ENCODE measurements around the gene MYBBP1A.

Gene MYBBP1A

DNA sequence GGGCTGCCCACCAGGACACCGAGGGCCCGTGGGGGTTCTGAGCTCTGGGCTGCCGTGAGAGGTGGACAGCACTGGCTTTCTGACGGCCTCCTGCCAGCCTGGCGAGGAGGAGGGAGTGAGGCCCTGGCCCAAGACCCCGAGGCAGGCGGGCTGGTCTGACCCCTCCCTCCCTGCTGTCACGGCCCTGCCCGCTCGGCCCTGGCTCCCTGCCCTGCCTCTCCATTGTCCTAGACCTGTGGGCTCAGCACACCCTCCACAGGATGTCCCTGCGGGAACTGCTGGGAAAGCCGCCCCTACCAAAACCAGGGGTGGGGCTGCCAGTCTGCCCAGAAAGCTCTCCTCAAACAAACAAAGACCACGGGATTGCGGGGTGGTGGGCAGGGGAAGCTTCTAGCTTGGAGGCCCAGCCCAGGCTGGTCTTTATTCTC, 35.8 kb downstream of the MYBBP1A start:
- no peaks in the 10 kb centered on the region for H3K4me1 Mint-ChIP-seq
- H3K9me3 Mint-ChIP-seq, result no peaks in the 10 kb centered on the region
- peaks cover 1% of the 10 kb centered on the region for H3K36me3 Mint-ChIP-seq (ENCODE audit: insufficient read depth)
- ATAC-seq (replicated peaks; ENCODE audit: extremely low read depth, poor library complexity, severe bottlenecking) (no peak), DNase-seq (ENCODE audit: low spot score in 2 of 2) (no peak)
- no peaks in the 10 kb centered on the region for H3K27me3 Mint-ChIP-seq
- no peak overlapping the region for H3K4me3 Mint-ChIP-seq
- no peak overlapping the region for H3K27ac Mint-ChIP-seq (ENCODE audit: low read depth)

DNA sequence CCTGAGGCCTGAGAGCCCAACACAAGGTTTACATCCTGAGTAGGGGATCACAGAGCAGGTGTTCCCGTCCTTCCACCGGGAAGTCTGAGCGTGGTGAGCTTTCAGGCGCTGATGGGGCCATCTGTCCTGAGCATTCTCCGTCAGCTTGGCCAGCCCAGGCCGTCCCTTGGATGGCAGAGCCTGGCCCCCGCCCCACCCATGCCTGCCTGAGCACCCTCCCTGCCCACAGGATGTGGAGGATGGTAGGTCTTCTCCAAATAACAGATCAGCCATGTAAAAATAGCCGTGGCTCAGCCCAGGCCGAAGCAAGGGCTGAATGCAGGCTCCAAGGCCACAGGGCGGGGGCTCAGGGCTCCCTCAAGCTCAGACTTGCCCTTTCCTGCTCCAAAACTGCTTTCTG, 36.3 kb downstream of the MYBBP1A start:
- Mint-ChIP-seq H3K36me3 (ENCODE audit: insufficient read depth) (peaks cover 1% of the 10 kb centered on the region), H3K4me3 (no peak overlapping the region), H3K27me3 (no peaks in the 10 kb centered on the region), H3K4me1 (no peaks in the 10 kb centered on the region), H3K27ac (ENCODE audit: low read depth) (no peak overlapping the region), H3K9me3 (no peaks in the 10 kb centered on the region)
- ATAC-seq (replicated peaks; ENCODE audit: extremely low read depth, poor library complexity, severe bottlenecking) (no peak), DNase-seq (ENCODE audit: low spot score in 2 of 2) (no peak)

DNA sequence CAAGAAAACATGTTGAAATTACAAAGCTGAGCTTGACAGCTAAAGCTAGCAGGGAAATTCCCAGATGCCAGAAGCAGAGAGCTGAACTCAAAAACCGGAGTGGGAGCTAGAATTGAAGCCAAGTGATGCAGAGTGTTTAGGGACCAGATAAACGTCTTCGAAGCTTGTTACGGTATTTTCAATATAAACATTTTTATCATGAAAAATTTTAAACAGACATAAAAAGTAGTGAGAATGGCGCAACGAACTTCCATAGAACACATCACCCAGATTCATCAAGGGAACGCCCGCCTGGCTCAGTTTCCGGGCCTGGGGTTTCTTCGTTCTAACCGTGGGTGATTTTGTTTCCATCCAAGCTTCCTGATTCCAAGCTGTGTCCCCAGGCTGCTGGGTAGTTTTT, 38.4 kb downstream of the MYBBP1A start:
- Mint-ChIP-seq H3K27ac (ENCODE audit: low read depth) (no peak overlapping the region), H3K27me3 (no peaks in the 10 kb centered on the region), H3K4me1 (no peaks in the 10 kb centered on the region), H3K9me3 (no peaks in the 10 kb centered on the region), H3K36me3 (ENCODE audit: insufficient read depth) (peaks cover 1% of the 10 kb centered on the region), H3K4me3 (no peak overlapping the region)
- DNase-seq (ENCODE audit: low spot score in 2 of 2) (no peak), ATAC-seq (replicated peaks; ENCODE audit: extremely low read depth, poor library complexity, severe bottlenecking) (no peak)

DNA sequence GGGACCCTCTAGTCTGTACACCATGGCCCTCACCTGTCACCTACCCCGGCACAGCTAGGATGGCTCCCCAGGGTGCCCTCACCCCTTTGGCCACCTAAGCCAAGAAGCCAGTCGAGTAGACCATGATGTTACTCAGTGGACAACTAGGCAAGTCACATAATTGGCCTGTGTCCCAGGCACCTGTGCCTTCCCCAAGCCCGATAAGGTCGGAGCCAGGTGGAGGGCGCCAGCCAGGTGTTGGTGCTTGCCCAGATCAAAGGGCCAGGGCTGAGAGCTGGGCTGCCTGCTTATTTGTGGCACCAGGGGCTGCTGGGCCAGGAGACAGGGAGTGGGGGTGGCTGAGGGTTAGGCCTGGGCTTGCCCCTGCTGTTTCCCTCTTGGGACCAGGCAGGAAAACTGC, 39.7 kb downstream of the MYBBP1A start:
- Mint-ChIP-seq H3K4me1 (no peaks in the 10 kb centered on the region), H3K9me3 (no peaks in the 10 kb centered on the region), H3K27me3 (no peaks in the 10 kb centered on the region), H3K27ac (ENCODE audit: low read depth) (no peak overlapping the region), H3K4me3 (no peak overlapping the region), H3K36me3 (ENCODE audit: insufficient read depth) (peaks cover 1% of the 10 kb centered on the region)
- DNase-seq (ENCODE audit: low spot score in 2 of 2) (no peak), ATAC-seq (replicated peaks; ENCODE audit: extremely low read depth, poor library complexity, severe bottlenecking) (no peak)

DNA sequence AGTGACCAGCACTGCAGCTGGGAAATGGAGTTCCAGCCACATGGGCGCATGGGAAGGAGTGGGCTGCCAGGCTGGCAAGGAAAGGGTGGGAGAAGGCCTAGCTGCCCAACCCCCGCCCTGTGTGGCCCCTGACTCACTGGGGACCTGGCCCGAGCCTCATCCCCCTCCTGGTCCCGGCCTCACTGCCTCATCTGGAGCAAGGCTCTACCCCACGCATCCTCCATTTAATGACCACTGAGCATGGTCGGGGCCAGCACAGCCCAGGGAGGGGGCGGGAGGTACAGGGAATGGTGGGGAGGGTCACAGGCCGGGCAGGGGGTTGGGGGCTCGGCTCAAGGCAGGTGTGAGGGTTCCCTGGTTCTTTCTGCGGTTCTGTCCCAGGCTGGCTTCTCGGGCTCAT, 40.4 kb downstream of the MYBBP1A start:
- H3K4me1 Mint-ChIP-seq, result peaks cover 2% of the 10 kb centered on the region
- ATAC-seq (replicated peaks; ENCODE audit: extremely low read depth, poor library complexity, severe bottlenecking) (no peak), DNase-seq (ENCODE audit: low spot score in 2 of 2) (no peak)
- H3K4me3 Mint-ChIP-seq, result no peak overlapping the region
- no peaks in the 10 kb centered on the region for H3K36me3 Mint-ChIP-seq (ENCODE audit: insufficient read depth)
- H3K27me3 Mint-ChIP-seq, result no peaks in the 10 kb centered on the region
- no peaks in the 10 kb centered on the region for H3K9me3 Mint-ChIP-seq
- H3K27ac Mint-ChIP-seq (ENCODE audit: low read depth), result no peak overlapping the region

DNA sequence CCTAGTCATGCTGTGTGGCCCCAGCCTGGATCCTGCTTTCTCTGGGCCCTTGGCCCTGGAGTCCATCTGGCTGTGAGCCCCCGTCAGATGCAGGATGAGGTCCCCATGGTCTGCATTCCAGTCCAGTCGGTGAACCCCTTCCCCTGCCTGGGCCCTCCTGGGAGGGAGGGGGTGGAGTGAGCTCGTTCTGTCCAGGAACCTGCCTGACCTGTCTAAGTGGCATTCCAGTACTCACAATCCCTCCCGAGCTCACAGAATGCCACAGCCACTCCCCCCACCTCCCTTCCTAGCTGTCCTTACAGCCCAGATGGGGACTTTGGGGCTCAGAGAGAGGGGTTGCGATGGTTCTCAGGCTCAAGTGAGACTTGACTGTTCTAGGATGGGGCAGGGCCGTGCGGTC, 41.0 kb downstream of the MYBBP1A start:
- no peak for ATAC-seq (replicated peaks; ENCODE audit: extremely low read depth, poor library complexity, severe bottlenecking)
- H3K4me3 Mint-ChIP-seq, result no peak overlapping the region

DNA sequence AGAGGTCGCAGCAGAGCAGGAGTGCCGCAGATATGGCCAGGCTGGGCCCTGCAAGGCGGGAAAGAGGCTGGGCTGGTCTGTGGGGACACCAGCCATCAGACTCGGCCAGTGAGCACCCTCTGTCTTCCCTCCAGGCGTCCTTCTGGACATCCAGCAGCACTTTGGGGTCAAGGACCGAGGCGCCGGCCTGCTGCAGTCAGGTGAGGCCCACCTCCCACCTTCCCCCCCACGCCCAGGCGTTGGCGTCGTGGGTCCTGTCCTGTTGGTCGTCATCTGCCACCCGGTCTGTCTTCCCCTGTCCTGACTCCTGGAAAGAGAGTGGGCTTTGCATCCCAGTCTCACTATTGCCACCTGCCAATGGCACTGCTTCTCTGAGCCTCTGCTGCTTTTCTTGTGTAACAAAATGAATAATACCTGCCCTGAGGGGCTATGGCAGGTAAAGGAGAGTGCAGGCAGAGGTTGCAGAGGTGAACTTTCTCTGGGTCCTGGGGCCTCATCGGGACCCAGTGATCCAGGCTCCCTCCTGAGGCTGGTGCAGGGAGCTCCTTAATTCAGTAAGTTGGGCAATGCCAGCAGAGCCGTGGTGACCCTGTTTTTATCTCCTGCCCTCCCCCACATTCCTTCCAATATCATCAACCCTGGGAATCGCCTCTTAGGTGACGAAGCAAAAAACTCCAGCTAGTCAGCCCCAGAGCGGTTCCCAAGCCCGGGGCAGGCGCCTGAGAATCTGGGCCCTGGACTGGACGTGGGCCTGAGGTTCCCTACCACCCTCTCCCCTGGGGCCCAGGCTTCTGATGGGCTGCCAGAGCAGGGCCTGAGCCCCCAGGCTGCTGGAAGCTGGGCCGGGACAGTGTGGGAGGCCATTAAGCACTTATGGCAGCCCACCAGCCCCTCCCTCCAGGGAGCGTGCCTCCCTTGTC, 41.8 kb downstream of the MYBBP1A start:
- Mint-ChIP-seq H3K27me3 (no peaks in the 10 kb centered on the region), H3K36me3 (ENCODE audit: insufficient read depth) (no peaks in the 10 kb centered on the region), H3K4me3 (no peak overlapping the region), H3K9me3 (no peaks in the 10 kb centered on the region), H3K4me1 (peaks cover 16% of the 10 kb centered on the region), H3K27ac (ENCODE audit: low read depth) (peak overlapping the region; percentile 35)
- DNase-seq (ENCODE audit: low spot score in 2 of 2) (no peak), ATAC-seq (replicated peaks; ENCODE audit: extremely low read depth, poor library complexity, severe bottlenecking) (no peak)

More for the DNA sequence above, 41.0 kb downstream of the MYBBP1A start:
- H3K4me1 Mint-ChIP-seq, result peaks cover 8% of the 10 kb centered on the region
- H3K27me3 Mint-ChIP-seq, result no peaks in the 10 kb centered on the region
- H3K9me3 Mint-ChIP-seq, result no peaks in the 10 kb centered on the region
- no peak overlapping the region for H3K27ac Mint-ChIP-seq (ENCODE audit: low read depth)
- DNase-seq (ENCODE audit: low spot score in 2 of 2), result no peak
- no peaks in the 10 kb centered on the region for H3K36me3 Mint-ChIP-seq (ENCODE audit: insufficient read depth)

DNA sequence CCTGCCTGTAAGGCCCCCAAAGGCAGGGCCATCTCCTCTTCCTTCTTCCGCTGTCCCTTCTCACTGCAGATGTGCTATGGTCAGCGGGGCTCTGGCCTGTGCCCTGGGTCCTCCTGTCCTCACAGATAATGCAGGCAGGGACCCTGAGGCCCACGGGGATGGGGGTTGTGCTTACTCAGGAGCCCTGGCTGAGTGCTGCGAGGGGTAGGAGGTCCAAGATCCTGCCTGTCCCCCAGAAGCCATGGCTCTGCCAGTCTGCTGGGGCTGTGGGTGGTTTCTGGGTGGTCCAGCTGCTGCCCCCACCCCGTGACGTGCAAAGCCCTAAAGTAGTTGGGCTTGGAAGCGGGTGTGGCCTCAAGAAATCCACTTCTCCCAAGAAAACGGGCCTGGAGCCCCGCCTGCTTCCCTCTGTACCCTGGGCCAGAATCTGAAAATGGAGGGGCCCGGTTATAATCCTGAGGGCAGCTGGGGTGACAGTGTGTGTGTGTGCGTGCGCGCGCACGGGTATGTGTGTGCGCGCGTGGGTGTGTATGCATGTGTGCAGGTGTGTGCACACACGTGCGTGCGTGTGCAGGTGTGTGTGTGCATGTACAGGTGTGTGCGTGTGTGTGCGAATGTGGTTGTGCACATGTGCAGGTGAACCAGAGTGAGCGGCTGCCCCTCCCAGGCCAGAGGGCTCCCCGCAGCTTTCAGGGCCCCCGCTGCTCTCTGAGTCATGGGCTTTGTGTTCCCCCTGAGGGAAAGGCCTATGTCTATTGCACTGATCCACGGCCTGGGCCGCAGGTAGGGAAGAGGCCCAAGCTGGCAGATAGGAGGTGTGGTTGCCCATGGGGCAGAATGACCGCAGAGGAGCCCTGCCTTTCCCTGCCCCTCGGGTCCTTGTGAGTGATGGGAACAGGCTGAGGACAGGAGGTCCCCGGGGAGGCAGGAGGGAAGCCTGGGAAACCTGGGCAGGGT, 42.8 kb downstream of the MYBBP1A start:
- ATAC-seq (replicated peaks; ENCODE audit: extremely low read depth, poor library complexity, severe bottlenecking), result no peak
- H3K4me1 Mint-ChIP-seq, result peaks cover 19% of the 10 kb centered on the region

DNA sequence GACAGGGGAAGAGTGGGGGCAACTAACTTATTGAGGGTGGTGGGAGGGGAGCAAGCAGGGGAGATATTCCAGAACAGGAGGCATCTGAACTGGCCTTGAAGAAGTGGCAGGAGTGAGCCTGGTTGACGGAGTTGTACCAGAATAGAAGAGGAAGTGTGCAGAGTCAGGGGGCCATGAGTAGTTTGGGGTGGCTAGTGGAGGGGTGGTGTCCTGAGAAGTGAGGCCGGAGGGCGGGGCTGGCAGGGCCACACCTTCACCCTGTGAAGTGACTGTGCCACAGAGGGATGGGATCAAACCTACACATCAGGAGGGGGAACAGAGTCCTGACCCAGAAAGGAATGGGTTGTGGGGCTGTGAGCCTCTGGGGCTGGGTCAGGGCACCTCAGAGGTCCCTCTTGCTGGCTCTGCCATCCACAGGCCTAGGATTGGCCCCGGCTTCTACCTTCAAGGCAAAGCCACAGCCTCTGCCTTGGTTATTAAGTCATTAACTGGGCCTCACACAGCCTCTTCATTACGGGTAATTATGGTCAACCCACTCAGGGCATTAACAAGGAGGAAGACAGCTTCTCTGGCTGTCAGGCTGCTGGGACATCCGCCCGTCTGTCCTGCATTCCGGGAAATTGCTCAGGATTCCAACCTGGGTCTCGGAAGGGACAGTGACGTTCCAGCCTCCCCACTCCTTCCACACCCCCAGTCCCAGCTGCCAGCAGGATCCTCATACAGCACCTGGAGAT, 43.8 kb downstream of the MYBBP1A start:
- Mint-ChIP-seq H3K4me3 (no peak overlapping the region), H3K4me1 (peaks cover 19% of the 10 kb centered on the region), H3K9me3 (no peaks in the 10 kb centered on the region), H3K36me3 (ENCODE audit: insufficient read depth) (no peaks in the 10 kb centered on the region), H3K27ac (ENCODE audit: low read depth) (no peak overlapping the region), H3K27me3 (no peaks in the 10 kb centered on the region)
- ATAC-seq (replicated peaks; ENCODE audit: extremely low read depth, poor library complexity, severe bottlenecking) (no peak), DNase-seq (ENCODE audit: low spot score in 2 of 2) (no peak)

More for the DNA sequence above, 42.8 kb downstream of the MYBBP1A start:
- Mint-ChIP-seq H3K27ac (ENCODE audit: low read depth) (peak overlapping the region; percentile 35), H3K36me3 (ENCODE audit: insufficient read depth) (no peaks in the 10 kb centered on the region), H3K9me3 (no peaks in the 10 kb centered on the region), H3K27me3 (no peaks in the 10 kb centered on the region), H3K4me3 (no peak overlapping the region)
- DNase-seq (ENCODE audit: low spot score in 2 of 2), result no peak

DNA sequence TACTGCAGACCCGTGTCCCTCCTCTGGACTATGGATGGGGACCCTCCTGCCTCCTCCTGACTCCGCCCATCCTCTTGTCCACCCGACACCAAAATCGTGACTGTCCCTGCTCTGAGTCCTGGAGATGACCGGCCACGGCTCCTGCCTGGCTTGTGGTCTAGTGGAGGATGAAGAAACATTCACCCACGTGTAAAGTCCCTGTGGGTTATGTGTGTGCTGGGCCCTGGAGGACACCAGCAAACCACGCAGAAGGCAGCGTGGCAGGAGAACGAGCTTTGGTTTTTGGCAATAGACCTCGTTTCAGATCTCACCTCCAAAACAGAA, 44.6 kb downstream of the MYBBP1A start:
- peaks cover 19% of the 10 kb centered on the region for H3K4me1 Mint-ChIP-seq
- no peak overlapping the region for H3K4me3 Mint-ChIP-seq
- H3K27me3 Mint-ChIP-seq, result no peaks in the 10 kb centered on the region
- H3K27ac Mint-ChIP-seq (ENCODE audit: low read depth), result no peak overlapping the region
- no peak for ATAC-seq (replicated peaks; ENCODE audit: extremely low read depth, poor library complexity, severe bottlenecking)
- no peaks in the 10 kb centered on the region for H3K9me3 Mint-ChIP-seq
- no peak for DNase-seq (ENCODE audit: low spot score in 2 of 2)
- H3K36me3 Mint-ChIP-seq (ENCODE audit: insufficient read depth), result no peaks in the 10 kb centered on the region

DNA sequence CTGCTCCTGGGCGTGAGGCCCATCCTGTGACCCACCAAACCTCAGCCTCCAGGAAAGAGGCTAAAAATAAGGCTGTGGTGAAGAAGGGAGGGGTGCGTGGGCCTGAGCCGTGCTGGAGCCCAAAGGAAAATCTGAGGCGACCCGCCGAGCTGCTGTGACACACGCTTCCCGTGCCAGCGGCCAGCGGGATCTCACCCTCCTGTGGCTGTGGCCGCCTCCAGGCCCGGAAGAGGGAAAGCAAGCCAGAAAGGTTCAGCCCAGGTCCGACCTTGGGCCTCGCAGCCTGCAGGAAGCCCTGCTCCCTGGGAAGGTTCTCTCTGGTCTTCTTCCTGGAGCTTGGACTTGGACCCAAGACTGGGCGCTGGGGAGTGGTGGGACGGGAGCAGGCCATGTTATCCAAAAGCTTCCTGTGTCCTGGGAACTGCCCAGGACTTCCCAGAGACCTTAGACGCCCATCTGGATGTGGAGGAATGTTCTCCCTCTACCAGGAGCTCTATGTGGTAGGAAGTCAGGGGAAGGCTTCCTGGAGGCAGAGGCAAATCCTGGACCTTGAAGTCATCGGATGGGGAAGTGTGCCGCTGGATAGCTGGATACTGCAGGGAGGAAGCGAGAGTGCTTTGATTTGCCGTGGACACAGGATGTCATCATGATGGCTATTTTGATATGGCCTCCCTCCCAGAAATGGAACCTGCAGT, 45.1 kb downstream of the MYBBP1A start:
- ATAC-seq (replicated peaks; ENCODE audit: extremely low read depth, poor library complexity, severe bottlenecking) (no peak), DNase-seq (ENCODE audit: low spot score in 2 of 2) (no peak)
- Mint-ChIP-seq H3K4me3 (no peak overlapping the region), H3K27me3 (peaks cover 5% of the 10 kb centered on the region), H3K27ac (ENCODE audit: low read depth) (no peak overlapping the region), H3K9me3 (no peaks in the 10 kb centered on the region), H3K36me3 (ENCODE audit: insufficient read depth) (no peaks in the 10 kb centered on the region), H3K4me1 (peaks cover 21% of the 10 kb centered on the region)

DNA sequence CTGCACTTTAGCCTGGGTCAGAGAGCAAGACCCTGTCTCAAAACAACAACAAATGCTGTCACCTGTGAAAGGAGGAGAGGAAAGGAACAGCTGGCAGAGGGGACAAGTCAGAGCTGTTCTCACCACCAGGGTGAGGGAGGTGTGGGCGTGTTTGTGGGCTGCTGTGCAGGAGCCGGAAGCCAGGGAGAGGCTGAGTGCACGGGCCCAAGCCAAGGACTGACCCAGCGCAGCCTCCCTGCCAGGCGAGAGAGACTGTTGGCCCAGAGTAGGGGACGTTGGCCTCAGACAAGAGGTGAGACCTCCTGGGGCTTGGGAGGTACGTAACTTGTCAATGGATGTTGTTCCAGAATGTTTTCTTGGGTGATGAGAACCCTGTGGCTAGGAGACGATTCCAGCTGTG, 45.8 kb downstream of the MYBBP1A start:
- DNase-seq (ENCODE audit: low spot score in 2 of 2) (peak in 1 of 2 donors; percentile 26), ATAC-seq (replicated peaks; ENCODE audit: extremely low read depth, poor library complexity, severe bottlenecking) (peak; percentile 49)
- no peaks in the 10 kb centered on the region for H3K9me3 Mint-ChIP-seq
- no peaks in the 10 kb centered on the region for H3K36me3 Mint-ChIP-seq (ENCODE audit: insufficient read depth)
- H3K27me3 Mint-ChIP-seq, result peaks cover 10% of the 10 kb centered on the region
- H3K27ac Mint-ChIP-seq (ENCODE audit: low read depth), result peak overlapping the region; percentile 93
- peaks cover 28% of the 10 kb centered on the region for H3K4me1 Mint-ChIP-seq
- peak overlapping the region; percentile 52 for H3K4me3 Mint-ChIP-seq
